ENCODE data around the gene TSPAN3.

Gene TSPAN3

GRCh38 chr15:77066971-77067690 lies 3.8 kb downstream of the TSPAN3 start:
- H3K27ac ChIP-seq: no peak overlapping the region
- no peak for DNase-seq
- in situ Hi-C loops (cut with HindIII; ENCODE audit: low pct_ligation_motif_present, low sequenced_read_pairs): no loop called here
- no peak overlapping the region for H3K4me3 ChIP-seq (ENCODE audit: low read depth, low read length)
- no peaks in the 10 kb centered on the region for H3K27me3 ChIP-seq (replicated peaks)
- no peak for TF ChIP-seq CTCF (IDR thresholded peaks at IDR 0.05; ENCODE audit: low read depth, low read length, missing control alignments)
- no peaks in the 10 kb centered on the region for H3K36me3 ChIP-seq (replicated peaks)

GRCh38 chr15:77064539-77065308 lies 6.2 kb downstream of the TSPAN3 start:
- Histone ChIP-seq H3K4me3 (ENCODE audit: low read depth, low read length) (no peak overlapping the region), H3K36me3 (replicated peaks) (no peaks in the 10 kb centered on the region), H3K27ac (no peak overlapping the region), H3K27me3 (replicated peaks) (no peaks in the 10 kb centered on the region)
- no peak for TF ChIP-seq CTCF (IDR thresholded peaks at IDR 0.05; ENCODE audit: low read depth, low read length, missing control alignments)
- DNase-seq: peak; percentile 18
- in situ Hi-C loops (cut with HindIII; ENCODE audit: low pct_ligation_motif_present, low sequenced_read_pairs): no loop called here

GRCh38 chr15:77064063-77064462 lies 6.8 kb downstream of the TSPAN3 start:
- no peak overlapping the region for H3K4me3 ChIP-seq (ENCODE audit: low read depth, low read length)
- no peak overlapping the region for H3K27ac ChIP-seq
- H3K27me3 ChIP-seq (replicated peaks): no peaks in the 10 kb centered on the region
- no peak for DNase-seq
- in situ Hi-C loops (cut with HindIII; ENCODE audit: low pct_ligation_motif_present, low sequenced_read_pairs): no loop called here
- no peak for TF ChIP-seq CTCF (IDR thresholded peaks at IDR 0.05; ENCODE audit: low read depth, low read length, missing control alignments)
- H3K36me3 ChIP-seq (replicated peaks): no peaks in the 10 kb centered on the region

- in situ Hi-C loops (cut with HindIII; ENCODE audit: low pct_ligation_motif_present, low sequenced_read_pairs): no loop called here
- Histone ChIP-seq H3K36me3 (replicated peaks) (no peaks in the 10 kb centered on the region), H3K27me3 (replicated peaks) (no peaks in the 10 kb centered on the region), H3K27ac (no peak overlapping the region), H3K4me3 (ENCODE audit: low read depth, low read length) (no peak overlapping the region)
- TF ChIP-seq CTCF (IDR thresholded peaks at IDR 0.05; ENCODE audit: low read depth, low read length, missing control alignments): no peak
- DNase-seq: no peak
These were observed 7.7 kb downstream of the TSPAN3 start for GRCh38 chr15:77063249-77063648.

GRCh38 chr15:77060546-77060945 lies 10.4 kb downstream of the TSPAN3 start:
- TF ChIP-seq CTCF (IDR thresholded peaks at IDR 0.05; ENCODE audit: low read depth, low read length, missing control alignments): no peak
- in situ Hi-C loops (cut with HindIII; ENCODE audit: low pct_ligation_motif_present, low sequenced_read_pairs): no loop called here
- Histone ChIP-seq H3K36me3 (replicated peaks) (no peaks in the 10 kb centered on the region), H3K27me3 (replicated peaks) (no peaks in the 10 kb centered on the region), H3K4me3 (ENCODE audit: low read depth, low read length) (no peak overlapping the region), H3K27ac (no peak overlapping the region)
- DNase-seq: peak; percentile 14
